Measurements from ENCODE around the gene CDY1.
"Not testable (repeated sequence)": the region's sequence is repeated elsewhere in the genome, so short reads cannot be mapped to it uniquely, and the experiment has no call there.

CDY1 gene

GRCh38 chrY:25621817-25622216, at the start of gene CDY1:
Gene CDY1 (plus strand): TSS chrY:25622117. CDS start chrY:25622443, 326 bp downstream.
- in situ Hi-C loops (cut with MboI; ENCODE audit: low sequenced_read_pairs): not testable (repeated sequence)

GRCh38 chrY:25593336-25593735, 28.6 kb upstream of the CDY1 start:
- in situ Hi-C loops (cut with MboI; ENCODE audit: low sequenced_read_pairs): not testable (repeated sequence)

- in situ Hi-C loops (cut with MboI; ENCODE audit: low sequenced_read_pairs): not testable (repeated sequence)
Observed at GRCh38 chrY:25620209-25620608, 1.7 kb upstream of the CDY1 start.

GRCh38 chrY:25626524-25626923, 4.6 kb downstream of the CDY1 start:
- in situ Hi-C loops (cut with MboI; ENCODE audit: low sequenced_read_pairs): not testable (repeated sequence)

GRCh38 chrY:25630383-25631112, 8.6 kb downstream of the CDY1 start:
- in situ Hi-C loops (cut with MboI; ENCODE audit: low sequenced_read_pairs): not testable (repeated sequence)

- in situ Hi-C loops (cut with MboI; ENCODE audit: low sequenced_read_pairs): not testable (repeated sequence)
Observed at GRCh38 chrY:25639852-25640251, 17.9 kb downstream of the CDY1 start.

GRCh38 chrY:25643024-25643915, 21.4 kb downstream of the CDY1 start:
- in situ Hi-C loops (cut with MboI; ENCODE audit: low sequenced_read_pairs): not testable (repeated sequence)

Measured in HL-60/S4 treated with retinoic acid at 250 ng/mL for 4 days and 3 days (cell line).